SKM-1 treated with dmso at 0.1 percent for 144 hours (cell line): ENCODE results near the gene FGF14.

Experiments used
- DNase-seq: peaks from one replicate; lab custom pipeline; 2025; ENCODE audit not compliant: unreplicated experiment; lab: John Stamatoyannopoulos, UW

FGF14 gene

DNA sequence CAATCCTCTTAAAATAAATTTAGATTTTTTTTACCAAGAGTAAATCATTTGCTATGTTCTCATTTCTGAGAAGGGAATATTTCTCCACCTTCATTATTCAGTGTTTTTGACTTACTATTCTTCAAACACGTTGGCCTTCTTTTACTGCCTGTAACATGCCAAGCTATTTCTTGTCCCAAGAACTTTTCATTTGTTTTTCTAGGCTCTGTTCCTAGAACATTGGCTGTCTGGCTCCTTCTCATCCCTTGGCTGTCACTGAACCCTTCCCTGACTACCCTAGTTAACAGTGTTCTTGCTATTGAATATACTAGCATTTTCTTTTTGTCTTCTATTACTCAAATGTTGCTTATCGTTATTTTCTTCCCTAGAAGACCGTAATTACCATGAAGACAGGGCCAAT, 701.2 kb downstream of the FGF14 start:
- DNase-seq: no peak

DNA sequence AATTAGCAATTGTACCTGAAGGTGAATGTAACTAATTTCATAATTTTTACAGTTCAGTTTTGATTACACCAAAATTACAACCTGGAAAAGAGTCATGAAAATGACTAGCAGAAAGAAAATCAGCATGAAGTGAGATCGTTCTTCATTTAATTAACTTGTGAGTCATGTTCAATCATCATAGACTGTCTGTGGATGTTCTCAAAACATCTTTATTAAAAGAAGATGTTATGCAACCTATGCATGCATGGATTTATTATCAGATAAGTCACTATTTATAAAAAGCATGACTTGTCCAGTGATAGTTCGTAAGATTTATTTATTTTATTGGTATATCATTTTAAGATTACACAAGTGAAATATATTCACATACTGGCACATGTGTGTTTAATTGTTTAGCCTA, 703.4 kb downstream of the FGF14 start:
- no peak for DNase-seq

DNA sequence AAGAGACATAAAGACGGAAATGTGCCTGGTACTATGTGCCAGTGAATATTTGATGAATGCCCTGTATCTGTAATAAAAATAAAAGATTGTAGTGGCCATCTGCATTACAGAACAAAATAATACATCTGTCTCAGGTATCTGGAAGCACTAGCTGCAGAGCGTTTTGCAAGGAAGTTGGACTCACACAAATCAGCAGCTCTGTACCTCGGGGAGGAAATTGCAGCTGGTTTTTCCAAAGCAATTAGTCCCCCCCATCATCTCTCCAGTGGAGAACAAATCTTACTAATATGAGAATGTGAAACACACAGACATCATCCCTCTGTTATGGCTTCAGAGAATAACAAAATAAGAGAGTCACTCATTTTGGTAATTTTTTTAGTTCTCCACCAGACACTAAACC, 704.1 kb downstream of the FGF14 start:
- no peak for DNase-seq

DNA sequence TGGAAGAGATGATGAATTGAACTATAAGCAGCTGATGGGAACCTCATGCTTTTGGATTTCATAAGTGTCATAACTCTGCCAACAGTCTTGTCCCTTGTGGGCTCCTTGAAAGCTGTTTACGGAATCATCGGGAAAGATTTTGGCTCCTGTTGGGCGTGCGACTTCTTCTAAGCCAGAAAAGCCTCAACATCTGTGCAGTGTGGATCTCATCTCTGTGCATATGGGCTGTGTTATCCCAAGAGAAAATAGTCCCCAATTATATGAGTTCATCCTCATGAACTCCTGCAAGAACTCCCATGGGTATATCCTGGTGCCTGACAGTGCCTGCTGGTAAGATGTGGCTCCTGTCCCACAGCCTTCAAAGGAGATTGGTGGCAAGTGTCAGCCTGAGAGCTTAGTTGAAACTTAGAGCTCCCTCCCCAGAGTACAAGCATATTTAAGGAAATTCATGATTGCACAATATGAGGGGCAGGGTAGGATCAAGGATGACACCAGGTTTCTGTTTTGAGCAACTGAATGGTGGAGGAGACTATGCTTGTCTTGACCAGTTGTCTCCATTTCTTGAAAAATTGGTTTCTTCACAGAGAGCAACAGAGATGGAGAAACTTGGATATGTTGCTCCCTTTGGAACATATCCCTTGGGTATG, 705.9 kb downstream of the FGF14 start:
- no peak for DNase-seq

DNA sequence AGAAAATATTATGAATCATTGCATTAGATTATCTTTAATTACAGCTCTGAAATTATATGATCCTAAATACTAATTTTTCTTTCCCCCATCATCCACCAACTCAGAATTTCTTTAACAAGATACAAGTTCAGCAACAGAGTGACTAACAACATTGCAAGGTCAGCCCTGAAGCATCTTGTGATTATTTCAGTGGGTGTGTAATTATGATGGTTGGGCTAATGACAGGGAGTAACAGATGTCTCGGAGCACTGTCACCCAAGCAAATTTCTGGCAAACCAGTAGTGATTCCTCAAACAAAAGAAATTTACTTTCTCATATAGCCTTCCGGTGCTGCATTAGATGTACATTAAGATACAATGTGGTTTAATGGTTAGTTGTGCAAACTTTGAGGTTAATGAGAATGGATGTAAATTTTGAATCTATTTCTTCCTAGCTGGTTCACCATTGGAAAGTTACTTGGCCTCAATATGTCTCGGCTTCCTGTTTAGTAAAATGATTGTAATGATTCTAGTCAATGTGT, 710.4 kb downstream of the FGF14 start:
- no peak for DNase-seq

DNA sequence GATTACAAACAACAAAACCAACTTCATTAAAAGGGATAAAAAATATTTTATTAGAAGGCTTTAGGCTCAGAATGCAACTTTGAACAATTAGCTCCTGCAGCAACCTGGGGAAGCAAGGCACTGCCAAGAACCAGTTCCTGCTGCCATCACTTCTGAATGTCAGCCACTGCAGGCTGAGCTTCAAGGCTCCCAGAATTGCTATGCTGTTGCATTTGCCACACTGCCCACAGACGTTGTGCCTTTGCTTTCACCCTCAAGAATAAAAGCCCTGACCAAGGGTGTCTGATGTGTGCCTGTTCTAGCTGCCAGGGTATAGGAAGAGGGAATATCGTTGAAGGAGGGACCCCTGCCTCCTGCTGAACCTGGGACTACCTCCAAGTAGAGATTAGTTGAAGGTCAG, 711.0 kb downstream of the FGF14 start:
- DNase-seq: no peak

DNA sequence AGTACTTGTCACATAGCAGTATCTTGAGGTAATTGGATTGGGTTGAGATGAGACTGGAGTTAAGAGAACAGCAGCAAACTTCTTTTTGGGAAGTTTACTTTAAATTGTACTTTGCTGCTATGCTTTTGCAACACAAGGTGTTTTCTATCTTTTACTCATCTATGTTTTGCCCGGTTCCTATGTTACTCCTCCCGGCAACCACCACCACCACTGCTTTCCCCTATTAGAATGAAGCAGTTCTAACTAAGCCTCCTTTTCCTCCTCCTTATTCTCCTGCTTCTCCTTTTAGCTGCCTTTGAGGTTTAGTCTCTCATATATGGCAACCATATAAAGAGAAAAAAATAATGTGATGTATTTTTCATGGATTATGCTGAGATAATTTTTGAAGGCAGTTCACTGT, 715.8 kb downstream of the FGF14 start:
- DNase-seq: no peak

DNA sequence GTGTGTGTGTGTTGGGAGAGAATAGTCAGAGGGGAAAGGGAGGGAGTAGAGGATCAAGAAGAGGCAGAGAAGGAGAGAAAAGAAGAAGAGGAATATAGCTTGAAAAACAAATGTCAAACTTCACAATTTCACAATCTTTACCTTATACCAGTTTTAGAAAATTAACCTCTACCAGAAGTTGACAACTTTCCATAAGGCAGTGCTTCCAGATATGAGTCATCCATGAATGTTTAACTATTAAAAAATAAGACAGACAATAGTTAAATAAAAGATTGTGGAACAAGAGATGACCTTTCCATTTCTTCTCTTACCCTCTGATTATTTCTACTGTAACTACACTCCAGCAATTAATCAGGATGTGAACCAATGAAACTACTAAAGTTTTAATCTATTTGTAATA, 720.0 kb downstream of the FGF14 start:
- no peak for DNase-seq

DNA sequence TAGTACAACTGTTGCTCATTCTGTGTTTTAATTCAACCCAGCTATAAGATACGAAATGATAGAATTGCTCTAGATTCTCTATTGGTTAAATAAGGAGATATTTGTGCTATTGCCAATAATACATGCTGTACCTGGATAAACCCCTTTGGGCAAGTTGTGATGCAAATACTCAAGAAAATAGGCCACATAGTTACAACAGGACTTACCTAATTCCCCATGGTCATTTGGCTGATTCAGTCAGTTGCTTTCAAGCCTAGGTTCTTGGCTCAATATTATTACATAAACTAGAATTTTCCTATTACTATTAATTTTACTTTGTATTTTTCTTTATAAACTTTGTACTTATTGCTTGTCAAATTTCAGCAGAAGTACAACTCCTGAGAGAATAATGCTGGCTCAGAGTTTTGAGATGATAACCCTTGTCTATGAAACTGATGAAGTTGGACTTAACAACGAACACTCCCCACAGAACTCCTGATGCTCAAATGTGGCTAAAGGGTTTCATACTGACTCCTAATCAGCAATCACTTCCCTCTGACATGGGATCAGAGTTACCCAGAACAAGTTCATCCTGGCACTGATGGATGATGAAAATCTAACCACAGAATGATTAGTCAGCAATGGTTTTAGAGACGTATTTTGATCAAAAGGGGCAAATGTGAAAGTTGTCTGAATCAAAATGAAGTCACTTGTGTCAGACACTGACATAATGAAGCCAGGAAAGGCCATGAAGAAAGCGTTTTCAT, 728.3 kb downstream of the FGF14 start:
- no peak for DNase-seq

DNA sequence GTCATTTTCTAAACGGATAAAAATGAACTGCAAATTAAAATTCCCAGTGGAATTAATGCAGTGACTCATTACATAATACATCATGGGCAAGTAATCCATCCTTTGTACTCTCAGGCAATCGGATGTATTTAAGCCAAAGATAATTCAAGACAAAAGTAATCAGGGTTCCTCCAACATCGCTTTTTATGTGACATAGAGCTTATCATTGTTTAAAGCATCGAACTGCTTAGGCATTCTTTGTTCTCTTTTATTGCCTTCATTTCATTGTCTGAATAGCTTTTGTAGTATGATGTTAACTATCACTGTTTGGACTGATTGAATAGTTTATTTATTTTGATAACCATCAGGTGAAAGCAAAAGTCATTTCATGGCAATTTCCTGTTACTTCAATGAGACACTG, 740.0 kb downstream of the FGF14 start:
- no peak for DNase-seq
